Myocyte (in vitro differentiated cells): Measurements from ENCODE around the gene ZC3H18. TPM values are rescaled to one million over a fixed set of nuclear protein-coding genes. Genes with fewer than 3 reads are reported as not detected.

ENCODE experiments used
- DNase-seq: peaks from one replicate; pipeline ENCODE4 v3.0.0-alpha.2; 2012; ENCODE audit warnings: low read depth
- total RNA-seq: library from RNA; depleted of rRNA; stranded (reverse); fragments of >200 nt; gene quantifications from 2 replicates; pipeline ENCODE4 v1.2.3, GENCODE V29; 2014

Gene ZC3H18
- total RNA-seq, 1 donor from 2014 or later: 13.4 TPM

DNA sequence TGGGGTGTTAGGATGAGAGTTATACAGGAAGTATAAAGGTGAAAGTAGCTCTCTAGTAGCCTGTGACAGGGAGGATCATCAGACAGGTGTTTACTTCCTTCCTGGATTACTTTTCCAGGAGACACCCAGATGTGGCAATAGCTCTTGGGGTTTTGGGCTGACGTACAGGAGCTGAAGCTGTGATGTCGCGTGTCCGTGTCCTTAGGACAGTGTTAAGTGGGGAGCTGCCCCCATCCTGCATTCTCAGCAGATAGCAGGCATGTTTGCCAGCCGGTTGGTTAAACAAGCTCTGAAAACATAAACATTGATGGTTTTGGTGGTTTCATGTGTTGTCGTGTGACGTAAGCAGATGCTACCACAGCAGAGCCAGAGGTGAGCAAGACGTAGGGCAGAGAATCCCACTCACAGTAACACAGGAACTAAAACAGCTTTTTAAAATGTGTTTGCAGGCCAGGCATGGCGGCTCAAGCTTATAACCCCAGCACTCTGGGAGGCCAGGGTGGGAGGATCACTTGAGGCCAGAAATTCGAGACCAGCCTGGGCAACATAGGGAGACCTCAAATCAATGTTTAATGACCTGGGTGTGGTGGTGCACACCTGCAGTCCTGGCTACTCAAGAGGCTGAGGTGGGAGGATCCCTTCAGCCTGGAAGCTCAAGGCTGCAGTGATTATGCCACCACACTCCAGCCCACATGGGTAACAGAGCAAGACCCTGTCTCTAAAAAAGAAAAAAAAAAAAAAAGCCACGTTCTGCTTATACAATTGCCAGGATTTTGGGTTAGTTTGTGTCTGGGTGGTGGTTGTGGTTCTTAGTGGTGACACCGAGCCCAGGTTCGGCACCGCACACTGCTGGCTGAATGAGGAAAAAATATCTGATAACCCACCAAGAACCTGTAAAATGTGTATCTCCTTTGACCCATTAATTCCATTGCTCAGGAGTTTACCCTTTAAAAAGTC, 49.9 kb downstream of the ZC3H18 start:
- DNase-seq: no peak

GRCh38 chr16:88622125-88622524, 51.9 kb downstream of the ZC3H18 start:
- DNase-seq: no peak

DNA sequence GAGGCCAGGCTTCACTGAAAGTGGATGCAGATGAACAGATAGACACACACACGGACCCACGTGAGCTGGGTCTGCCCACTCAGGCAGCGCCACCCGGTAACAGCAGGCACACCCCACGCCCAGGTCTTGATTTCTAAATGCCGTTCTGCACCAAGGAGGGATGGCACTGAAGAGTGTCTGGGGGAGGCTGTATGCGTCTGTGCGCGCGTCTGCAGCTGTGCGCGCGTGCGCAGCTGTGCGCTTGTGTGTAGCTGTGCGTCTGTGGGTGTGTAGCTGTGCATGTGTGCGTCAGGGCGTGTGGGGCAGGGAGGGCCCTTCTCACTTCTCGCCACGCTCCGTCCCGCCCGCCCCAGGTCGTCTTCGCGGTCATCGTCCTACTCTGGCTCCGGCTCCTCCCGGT, 52.7 kb downstream of the ZC3H18 start:
- DNase-seq: no peak

DNA sequence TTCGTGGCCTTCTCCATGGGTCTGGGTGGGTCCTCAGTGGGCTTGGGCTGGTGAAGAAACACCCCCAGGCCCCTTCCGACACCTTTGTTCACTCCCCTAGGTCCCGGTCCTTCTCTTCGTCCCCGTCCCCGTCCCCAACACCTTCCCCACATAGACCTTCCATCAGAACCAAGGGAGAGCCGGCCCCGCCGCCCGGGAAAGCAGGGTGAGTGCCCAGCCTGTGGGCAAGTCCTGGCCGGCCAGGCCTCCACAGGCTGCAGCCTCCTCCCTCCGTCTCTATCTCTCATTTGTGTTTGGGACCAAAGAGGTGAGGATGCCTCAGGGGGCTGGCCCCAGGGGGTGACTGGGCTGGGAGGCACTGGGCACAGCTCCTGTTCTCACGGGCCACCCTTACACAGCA, 53.7 kb downstream of the ZC3H18 start:
- no peak for DNase-seq

- DNase-seq: no peak
These were observed 54.3 kb downstream of the ZC3H18 start for GRCh38 chr16:88624481-88624880.

DNA sequence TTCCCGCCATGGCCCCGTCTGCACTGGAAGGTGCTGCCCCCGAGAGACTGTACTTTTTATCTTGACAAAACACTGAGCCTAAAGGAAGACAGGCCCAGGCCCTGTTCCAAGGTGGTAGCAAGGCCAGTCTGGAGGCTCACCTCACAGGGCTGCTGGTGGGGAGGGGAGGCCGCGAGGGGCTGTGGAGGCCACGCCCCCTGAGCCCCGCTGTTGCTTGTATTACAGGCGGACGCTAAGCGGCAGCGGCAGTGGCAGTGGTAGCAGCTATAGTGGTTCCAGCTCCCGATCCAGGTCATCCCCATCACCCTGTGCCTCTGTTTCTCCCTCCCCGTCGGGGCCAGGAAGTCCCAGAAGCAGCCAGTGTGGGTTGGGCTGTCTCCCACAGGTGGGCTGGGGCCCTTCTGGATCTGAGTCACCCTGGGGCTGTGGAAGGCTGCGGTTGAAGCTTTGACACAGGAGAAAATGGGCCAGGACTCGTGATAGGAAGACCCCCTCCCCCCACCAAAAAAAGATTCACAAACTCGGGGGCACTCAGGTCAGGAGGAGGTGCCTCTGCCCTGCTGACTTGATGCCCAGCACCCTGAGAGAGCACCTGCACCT, 54.9 kb downstream of the ZC3H18 start:
- no peak for DNase-seq

DNA sequence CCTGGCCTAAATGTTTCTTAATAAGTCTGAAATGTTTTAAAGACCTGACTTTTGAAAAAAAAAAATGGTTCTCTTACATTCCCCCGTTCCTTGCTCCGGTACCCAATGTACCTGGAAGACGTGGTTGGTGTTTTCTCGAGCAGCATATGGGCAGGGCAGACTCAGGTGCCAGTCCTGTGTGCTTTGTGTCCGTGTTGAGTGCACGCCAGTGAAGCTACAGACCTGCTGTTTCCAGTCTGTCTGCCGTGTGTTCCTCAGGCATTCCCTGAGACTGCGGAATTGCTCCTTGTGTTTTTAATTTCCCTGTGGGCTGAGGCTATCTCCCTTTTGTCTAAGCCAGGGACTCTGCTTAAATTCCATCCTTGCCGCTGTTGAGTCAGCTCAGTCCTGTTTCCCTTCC, 56.4 kb downstream of the ZC3H18 start:
- no peak for DNase-seq

- no peak for DNase-seq
These were observed 57.6 kb downstream of the ZC3H18 start for GRCh38 chr16:88627531-88628411.

GRCh38 chr16:88628512-88628974, 58.3 kb downstream of the ZC3H18 start:
- no peak for DNase-seq

DNA sequence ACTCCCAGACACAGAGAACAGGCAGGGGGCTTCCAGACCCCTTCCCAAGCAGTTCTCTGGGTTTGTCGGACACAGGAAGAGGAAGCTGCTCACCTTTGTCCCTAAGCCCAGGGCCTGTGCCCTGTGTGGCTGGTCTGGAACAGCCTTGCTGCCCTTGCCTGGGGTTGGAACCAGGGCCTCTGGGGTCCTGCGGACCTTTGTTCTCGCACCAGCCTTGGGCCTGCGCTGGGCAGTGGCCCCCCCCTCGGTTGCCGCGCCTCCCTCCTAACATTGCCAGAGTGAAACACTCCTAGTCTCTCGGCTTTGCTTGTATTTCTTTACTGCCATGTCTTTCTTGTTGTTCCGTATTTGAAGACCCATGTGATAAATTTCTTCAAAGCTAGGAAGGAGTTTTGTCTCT, 59.6 kb downstream of the ZC3H18 start:
- no peak for DNase-seq

GRCh38 chr16:88630433-88630832, 60.2 kb downstream of the ZC3H18 start:
- DNase-seq: no peak

DNA sequence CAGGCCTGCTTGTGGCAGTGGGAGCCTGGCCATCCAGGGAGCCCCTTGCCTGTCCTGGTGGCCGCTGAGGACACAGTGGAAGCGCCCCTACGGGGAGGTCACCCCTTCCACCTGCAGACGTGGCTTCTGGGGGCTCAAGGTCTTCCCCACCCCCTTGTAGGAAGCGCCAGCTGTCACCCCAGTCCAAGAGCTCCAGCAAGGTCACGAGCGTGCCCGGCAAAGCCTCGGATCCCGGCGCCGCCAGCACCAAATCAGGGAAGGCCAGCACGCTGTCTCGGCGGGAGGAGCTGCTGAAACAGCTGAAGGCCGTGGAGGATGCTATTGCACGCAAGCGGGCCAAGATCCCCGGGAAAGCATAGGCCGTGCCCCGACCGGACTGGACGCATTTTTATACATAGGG, 60.7 kb downstream of the ZC3H18 start:
- no peak for DNase-seq

DNA sequence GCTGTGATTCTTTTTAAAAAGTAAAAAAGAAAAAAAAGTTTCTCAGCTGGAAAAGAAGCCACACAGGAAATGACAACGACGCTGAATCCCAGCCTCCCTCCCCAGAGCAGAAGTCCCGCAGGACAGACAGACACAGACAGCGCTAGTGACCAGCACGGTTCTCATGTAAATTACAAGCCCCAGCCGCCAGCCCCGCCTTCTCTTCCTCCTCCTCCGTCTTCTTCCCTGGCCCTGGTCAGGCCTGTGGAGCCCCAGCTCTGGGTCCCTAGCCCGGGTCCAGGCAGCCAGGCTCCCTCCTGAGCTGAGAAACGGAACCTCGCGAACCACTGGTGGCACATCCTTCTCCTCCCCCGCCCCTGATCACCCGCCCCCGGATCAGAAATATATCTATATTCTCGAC, 61.2 kb downstream of the ZC3H18 start:
- DNase-seq: no peak

GRCh38 chr16:88631920-88632586, 61.9 kb downstream of the ZC3H18 start:
- DNase-seq: no peak

GRCh38 chr16:88632587-88632930, 62.4 kb downstream of the ZC3H18 start:
- DNase-seq: no peak

- no peak for DNase-seq
These were observed 63.5 kb downstream of the ZC3H18 start for GRCh38 chr16:88633684-88634140.

DNA sequence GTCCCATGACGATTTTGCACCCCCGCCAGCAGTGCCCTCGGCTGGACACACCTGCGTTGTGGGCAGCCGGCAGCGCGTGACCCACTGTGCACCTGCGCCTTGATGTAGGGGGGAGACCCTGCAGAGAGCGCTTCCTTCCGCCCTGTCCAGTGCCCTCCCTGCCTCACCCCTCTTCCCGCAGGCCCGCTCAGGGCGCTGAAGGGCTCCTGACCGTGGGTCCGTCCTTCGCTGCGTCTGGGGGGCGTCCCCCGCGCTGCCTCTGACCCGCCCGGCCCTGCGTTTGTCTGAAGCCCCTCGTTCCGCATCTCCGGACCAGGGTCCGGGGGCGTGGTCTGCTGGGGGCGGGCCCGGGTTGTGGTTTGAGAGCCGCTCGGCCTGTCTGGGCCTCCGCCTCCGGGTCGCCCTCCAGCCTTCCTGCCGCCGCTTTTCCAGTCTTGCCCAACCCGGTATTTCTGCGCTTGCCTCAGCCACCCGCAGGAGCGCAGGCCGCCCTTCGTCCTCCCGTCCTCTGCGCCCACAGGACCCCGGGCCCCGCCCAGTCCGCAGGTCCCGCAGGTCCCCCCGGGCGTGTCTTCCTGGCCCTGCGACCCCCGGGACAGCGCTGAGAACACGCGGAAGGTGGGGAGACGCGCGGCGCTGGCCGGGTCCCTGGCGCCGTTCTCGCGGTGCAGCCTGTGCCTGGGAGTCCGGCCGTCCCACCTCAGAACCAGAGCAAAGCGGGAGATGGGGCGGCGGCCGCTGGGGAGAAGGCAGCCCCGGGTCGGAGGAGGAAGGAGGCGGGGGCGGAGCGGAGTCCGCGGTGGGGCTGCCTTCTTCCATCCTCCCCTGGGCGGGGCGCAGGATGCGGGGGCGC, 64.2 kb downstream of the ZC3H18 start:
- no peak for DNase-seq

- DNase-seq: no peak
These were observed 64.9 kb downstream of the ZC3H18 start for GRCh38 chr16:88634994-88635670.

- no peak for DNase-seq
These were observed 65.6 kb downstream of the ZC3H18 start for GRCh38 chr16:88635671-88636319.
